GM11168 (cell line): ENCODE data around the gene SCN1A.
"Not testable (repeated sequence)": the region's sequence is repeated elsewhere in the genome, so short reads cannot be mapped to it uniquely, and the experiment has no call there.

Experiments used
- in situ Hi-C: fragments of 300-500 bp; cut with MboI; formaldehyde crosslinking; loops from one replicate; pipeline ENCODE4 v1.12.0; 2022; ENCODE audit warnings: low sequenced_read_pairs; ENCODE audit not compliant: unreplicated experiment

SCN1A gene

GRCh38 chr2:166127217-166128155 lies at the start of gene SCN1A:
Gene SCN1A, minus strand, starts transcription at chr2:166128020. Its CDS starts 54,399 bp downstream, at chr2:166073621.
- in situ Hi-C loops: no loop called here

GRCh38 chr2:166173263-166173662 lies 45.4 kb upstream of the SCN1A start:
- in situ Hi-C loops: no loop called here

- in situ Hi-C loops: no loop called here
Measured at GRCh38 chr2:166171216-166171615, 43.4 kb upstream of the SCN1A start.

GRCh38 chr2:166170356-166170755 lies 42.5 kb upstream of the SCN1A start:
- in situ Hi-C loops: no loop called here

- in situ Hi-C loops: no loop called here
Measured at GRCh38 chr2:166167449-166167848, 39.6 kb upstream of the SCN1A start.

- in situ Hi-C loops: no loop called here
Measured at GRCh38 chr2:166163775-166164174, 36.0 kb upstream of the SCN1A start.

GRCh38 chr2:166158546-166158945 lies 30.7 kb upstream of the SCN1A start:
- in situ Hi-C loops: no loop called here

GRCh38 chr2:166157578-166157977 lies 29.8 kb upstream of the SCN1A start:
- in situ Hi-C loops: no loop called here

- in situ Hi-C loops: no loop called here
Measured at GRCh38 chr2:166156985-166157490, 29.2 kb upstream of the SCN1A start.

GRCh38 chr2:166155589-166155988 lies 27.8 kb upstream of the SCN1A start:
- in situ Hi-C loops: no loop called here

GRCh38 chr2:166154685-166155338 lies 27.0 kb upstream of the SCN1A start:
- in situ Hi-C loops: no loop called here

GRCh38 chr2:166152064-166152463 lies 24.2 kb upstream of the SCN1A start:
- in situ Hi-C loops: no loop called here

GRCh38 chr2:166148500-166149400 lies 20.9 kb upstream of the SCN1A start:
- in situ Hi-C loops: no loop called here

GRCh38 chr2:166147883-166148282 lies 20.1 kb upstream of the SCN1A start:
- in situ Hi-C loops: no loop called here

GRCh38 chr2:166144071-166144470 lies 16.3 kb upstream of the SCN1A start:
- in situ Hi-C loops: no loop called here

GRCh38 chr2:166140932-166141331 lies 13.1 kb upstream of the SCN1A start:
- in situ Hi-C loops: no loop called here

GRCh38 chr2:166140475-166140874 lies 12.7 kb upstream of the SCN1A start:
- in situ Hi-C loops: no loop called here

GRCh38 chr2:166139479-166139878 lies 11.7 kb upstream of the SCN1A start:
- in situ Hi-C loops: not testable (repeated sequence)

- in situ Hi-C loops: no loop called here
Measured at GRCh38 chr2:166138667-166139066, 10.8 kb upstream of the SCN1A start.

- in situ Hi-C loops: no loop called here
Measured at GRCh38 chr2:166138144-166138543, 10.3 kb upstream of the SCN1A start.
